ENCODE data around the gene PSAT1. TPM values are rescaled to one million over a fixed set of nuclear protein-coding genes. Genes with fewer than 3 reads are reported as not detected.
"Not testable (repeated sequence)": the region's sequence is repeated elsewhere in the genome, so short reads cannot be mapped to it uniquely, and the experiment has no call there.

Gene PSAT1
- total RNA-seq, result 0.42 TPM

DNA sequence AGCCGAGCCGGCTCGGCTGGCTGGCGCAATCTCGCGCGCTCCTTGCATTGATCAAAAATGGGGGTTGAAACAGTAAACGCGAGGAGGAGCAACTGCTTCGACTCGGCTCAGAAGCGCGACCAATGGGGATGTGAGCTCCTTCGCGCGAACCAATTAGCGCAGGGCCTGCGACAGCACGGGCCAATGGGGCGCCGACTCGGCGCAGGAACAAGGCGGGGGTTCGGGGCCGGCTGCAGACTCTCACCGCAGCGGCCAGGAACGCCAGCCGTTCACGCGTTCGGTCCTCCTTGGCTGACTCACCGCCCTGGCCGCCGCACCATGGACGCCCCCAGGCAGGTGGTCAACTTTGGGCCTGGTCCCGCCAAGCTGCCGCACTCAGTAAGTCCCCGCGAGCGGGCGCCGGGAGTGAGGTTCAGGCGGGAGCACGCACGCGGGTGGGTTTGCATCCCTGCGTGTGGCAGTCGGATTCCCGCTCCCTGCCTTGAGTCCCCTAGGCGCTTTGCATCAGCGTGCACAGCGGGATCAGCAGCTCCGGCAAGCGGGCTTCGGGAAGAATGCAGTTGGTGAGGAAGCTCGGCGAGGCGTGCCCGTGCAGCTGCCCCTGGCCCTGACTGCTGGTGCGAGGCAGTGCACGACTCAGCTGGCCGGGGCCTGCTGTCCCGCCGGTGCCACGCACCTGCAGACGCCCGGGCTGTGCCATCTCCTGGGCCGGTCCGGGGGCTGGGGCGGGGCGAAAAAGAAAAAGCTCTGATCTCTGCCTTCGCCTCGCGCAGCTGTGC lies at the start of gene PSAT1:
TSS of gene PSAT1 (plus strand) at position 233 of the 779 bp plus-strand sequence. CDS start at position 319, 86 bp downstream.
- Histone ChIP-seq H3K4me3 (ENCODE audit: low read length) (peak within 1 kb of the TSS; percentile 57), H3K27me3 (ENCODE audit: insufficient read depth, low read length) (peaks cover 17% of the 10 kb centered on the region), H3K9me3 (ENCODE audit: low read depth, low read length) (no peaks in the 10 kb centered on the region), H3K4me1 (ENCODE audit: insufficient read depth, low read length) (peaks cover 24% of the 10 kb centered on the region)

DNA sequence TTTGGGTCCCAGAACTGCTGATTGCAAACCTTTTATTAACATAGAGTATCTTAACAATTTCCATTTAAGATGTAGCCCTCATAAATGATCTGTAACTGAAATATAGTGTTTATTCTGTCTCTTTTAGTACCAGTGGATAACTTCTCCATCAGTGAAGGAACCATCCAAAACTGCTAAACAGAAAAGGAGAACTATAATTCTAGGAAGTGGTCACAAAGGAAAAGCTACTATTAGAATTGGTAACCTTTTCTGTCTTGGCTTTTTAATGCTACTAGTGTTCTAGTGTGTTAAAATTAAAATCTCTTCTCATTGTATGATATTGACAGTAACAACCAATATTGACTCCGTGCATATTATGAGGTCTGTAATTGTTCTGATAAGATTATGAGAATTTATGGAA lies 48.3 kb upstream of the PSAT1 start:
- H3K4me3 ChIP-seq (ENCODE audit: low read length), result no peak overlapping the region
- H3K9me3 ChIP-seq (ENCODE audit: low read depth, low read length), result no peaks in the 10 kb centered on the region
- no peaks in the 10 kb centered on the region for H3K27me3 ChIP-seq (ENCODE audit: insufficient read depth, low read length)
- H3K4me1 ChIP-seq (ENCODE audit: insufficient read depth, low read length), result no peaks in the 10 kb centered on the region

DNA sequence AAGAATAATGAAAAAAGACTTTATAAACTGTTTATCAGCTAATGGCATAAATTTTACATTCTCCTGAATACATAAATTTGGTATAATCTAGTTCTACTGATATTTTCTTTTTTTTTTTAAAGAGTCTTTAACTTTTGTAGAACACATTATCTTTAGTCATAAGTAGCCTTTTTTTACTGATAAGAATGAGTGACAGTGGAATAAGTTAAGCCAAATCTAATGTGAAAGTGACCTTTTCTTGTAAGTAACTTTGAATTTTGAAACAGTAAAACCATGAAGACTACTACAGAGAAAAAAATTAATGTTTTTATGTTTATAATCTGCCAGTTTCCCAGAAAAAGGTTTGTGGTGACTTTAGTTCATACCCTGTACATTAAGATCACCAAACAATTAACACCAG lies 47.4 kb upstream of the PSAT1 start:
- H3K27me3 ChIP-seq (ENCODE audit: insufficient read depth, low read length), result no peaks in the 10 kb centered on the region
- H3K4me3 ChIP-seq (ENCODE audit: low read length), result no peak overlapping the region
- no peaks in the 10 kb centered on the region for H3K9me3 ChIP-seq (ENCODE audit: low read depth, low read length)
- no peaks in the 10 kb centered on the region for H3K4me1 ChIP-seq (ENCODE audit: insufficient read depth, low read length)

DNA sequence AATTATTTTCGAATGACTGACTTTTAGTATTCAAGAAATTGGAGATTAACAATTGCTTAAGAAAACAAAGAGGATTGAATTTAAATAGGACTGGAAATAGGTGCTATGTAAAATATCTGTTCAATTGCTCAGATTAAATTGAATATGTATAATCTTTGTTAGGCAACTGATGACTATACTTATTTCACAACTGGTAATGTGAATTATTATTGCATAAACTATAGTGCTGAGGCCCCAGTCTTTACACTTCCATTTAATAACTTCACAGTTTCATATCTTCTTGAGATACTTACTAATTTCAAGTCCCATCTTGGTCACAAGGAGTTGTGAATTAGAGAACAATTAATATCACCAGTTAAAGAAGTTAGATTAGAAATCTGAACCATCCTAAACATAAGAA lies 44.3 kb upstream of the PSAT1 start:
- Histone ChIP-seq H3K9me3 (ENCODE audit: low read depth, low read length) (no peaks in the 10 kb centered on the region), H3K4me1 (ENCODE audit: insufficient read depth, low read length) (no peaks in the 10 kb centered on the region), H3K27me3 (ENCODE audit: insufficient read depth, low read length) (no peaks in the 10 kb centered on the region), H3K4me3 (ENCODE audit: low read length) (no peak overlapping the region)

DNA sequence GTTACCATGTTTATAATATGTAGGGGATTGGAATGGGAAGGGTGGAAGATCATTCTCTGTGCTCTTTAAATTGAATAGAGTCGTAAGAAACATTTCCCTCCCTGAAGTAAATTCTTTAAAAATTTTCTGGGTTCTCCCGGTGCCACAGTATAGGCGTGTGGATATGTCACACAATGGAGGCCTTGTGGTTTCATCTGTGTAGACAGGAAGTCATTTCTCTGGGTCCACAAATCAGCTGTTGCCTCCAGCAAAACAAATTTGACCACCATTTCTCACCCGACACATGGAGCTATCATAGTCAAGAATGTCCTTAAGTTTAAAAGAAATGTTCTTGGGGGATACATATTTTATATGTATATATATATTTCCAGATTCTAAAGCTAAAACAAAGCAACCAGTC lies 43.6 kb upstream of the PSAT1 start:
- Histone ChIP-seq H3K4me3 (ENCODE audit: low read length) (no peak overlapping the region), H3K9me3 (ENCODE audit: low read depth, low read length) (no peaks in the 10 kb centered on the region), H3K4me1 (ENCODE audit: insufficient read depth, low read length) (no peaks in the 10 kb centered on the region), H3K27me3 (ENCODE audit: insufficient read depth, low read length) (no peaks in the 10 kb centered on the region)

DNA sequence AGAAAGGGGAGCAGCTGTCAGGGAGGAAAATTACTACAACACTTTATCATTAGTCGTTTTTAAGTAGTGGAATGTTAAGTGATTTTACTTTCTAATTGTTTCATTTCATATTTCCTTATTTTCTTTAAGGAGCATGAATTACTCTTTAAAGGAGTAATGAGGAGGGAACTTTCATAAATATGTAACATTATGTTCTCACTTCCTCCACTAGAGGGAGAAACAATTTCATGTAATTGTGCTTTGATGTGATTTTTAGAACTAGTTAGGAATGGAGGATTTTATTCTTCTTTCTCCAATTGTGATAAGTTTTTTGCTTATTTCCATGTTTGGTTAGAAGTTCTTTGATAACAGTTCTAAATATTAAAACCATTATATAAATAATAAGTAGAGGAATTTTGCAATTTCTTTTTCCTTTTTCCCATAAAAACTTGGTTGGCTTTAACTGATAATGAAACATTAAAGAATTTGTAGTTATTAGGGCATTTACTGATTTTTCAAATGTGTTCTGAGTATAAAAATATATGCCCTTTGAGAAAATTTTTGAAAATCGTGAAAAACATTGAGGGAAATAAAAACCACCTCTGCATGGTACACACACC lies 35.4 kb upstream of the PSAT1 start:
- no peak overlapping the region for H3K4me3 ChIP-seq (ENCODE audit: low read length)
- no peaks in the 10 kb centered on the region for H3K9me3 ChIP-seq (ENCODE audit: low read depth, low read length)
- H3K27me3 ChIP-seq (ENCODE audit: insufficient read depth, low read length), result no peaks in the 10 kb centered on the region
- no peaks in the 10 kb centered on the region for H3K4me1 ChIP-seq (ENCODE audit: insufficient read depth, low read length)

DNA sequence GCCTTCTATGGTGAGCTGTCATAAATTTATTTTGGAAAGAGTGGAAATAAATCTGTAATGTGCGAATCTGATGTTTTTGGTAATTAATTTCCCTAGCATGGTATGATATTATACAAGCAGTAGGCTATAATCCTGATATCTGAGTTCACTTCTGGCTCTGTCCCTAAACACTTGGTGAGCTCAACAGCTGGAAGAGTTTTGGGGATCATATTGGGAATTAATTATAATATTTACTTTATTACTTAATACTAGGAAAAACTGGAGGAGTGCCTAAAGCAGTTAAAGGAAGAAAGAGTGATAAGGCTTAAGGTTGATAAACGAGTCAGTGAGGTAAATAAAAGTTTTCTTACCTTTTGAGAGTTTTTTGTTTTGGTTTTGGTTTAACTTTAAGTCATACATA lies 34.3 kb upstream of the PSAT1 start:
- H3K27me3 ChIP-seq (ENCODE audit: insufficient read depth, low read length), result no peaks in the 10 kb centered on the region

DNA sequence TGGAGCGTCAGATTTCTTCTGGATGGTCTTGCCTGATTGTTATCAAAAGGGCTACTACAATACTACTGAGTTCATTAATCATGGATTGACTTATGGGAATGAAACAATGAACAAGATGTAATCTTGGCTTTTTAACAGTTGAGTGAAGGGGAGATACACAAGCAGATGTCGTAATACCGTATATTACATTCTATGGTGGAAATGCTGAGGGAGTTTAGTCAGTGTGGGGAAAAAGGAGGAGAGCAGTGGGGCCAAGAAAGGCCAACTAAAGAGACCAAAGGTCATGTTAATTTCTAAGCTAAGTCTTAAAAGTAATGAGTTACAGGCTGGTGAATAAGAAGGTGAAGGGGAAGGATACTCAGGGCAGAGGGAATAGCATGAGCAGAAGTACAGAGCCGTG lies 29.0 kb upstream of the PSAT1 start:
- no peaks in the 10 kb centered on the region for H3K9me3 ChIP-seq (ENCODE audit: low read depth, low read length)
- H3K4me3 ChIP-seq (ENCODE audit: low read length), result no peak overlapping the region
- H3K4me1 ChIP-seq (ENCODE audit: insufficient read depth, low read length), result no peaks in the 10 kb centered on the region
- no peaks in the 10 kb centered on the region for H3K27me3 ChIP-seq (ENCODE audit: insufficient read depth, low read length)

More for the DNA sequence above, 34.3 kb upstream of the PSAT1 start:
- Histone ChIP-seq H3K9me3 (ENCODE audit: low read depth, low read length) (no peaks in the 10 kb centered on the region), H3K4me3 (ENCODE audit: low read length) (no peak overlapping the region), H3K4me1 (ENCODE audit: insufficient read depth, low read length) (no peaks in the 10 kb centered on the region)

DNA sequence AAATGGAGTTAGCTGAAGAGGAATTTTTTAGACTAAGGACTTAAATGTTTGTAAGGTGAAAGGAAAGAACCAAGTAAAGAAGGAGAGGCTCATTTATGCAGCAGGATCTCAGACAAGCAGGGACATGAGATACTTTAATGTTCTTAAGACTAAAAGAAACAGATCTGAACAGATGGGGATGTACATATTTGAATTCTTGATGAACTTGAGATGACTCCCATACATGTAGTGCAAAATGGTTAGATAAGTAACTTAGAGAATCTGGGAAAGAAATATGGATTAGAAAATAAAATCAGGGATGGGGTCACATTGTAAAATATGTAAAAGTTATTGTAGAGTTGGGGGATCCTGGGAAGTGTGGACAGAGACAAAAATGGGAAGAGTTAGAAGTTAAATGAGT lies 27.1 kb upstream of the PSAT1 start:
- Histone ChIP-seq H3K27me3 (ENCODE audit: insufficient read depth, low read length) (no peaks in the 10 kb centered on the region), H3K4me1 (ENCODE audit: insufficient read depth, low read length) (no peaks in the 10 kb centered on the region), H3K9me3 (ENCODE audit: low read depth, low read length) (no peaks in the 10 kb centered on the region), H3K4me3 (ENCODE audit: low read length) (no peak overlapping the region)

DNA sequence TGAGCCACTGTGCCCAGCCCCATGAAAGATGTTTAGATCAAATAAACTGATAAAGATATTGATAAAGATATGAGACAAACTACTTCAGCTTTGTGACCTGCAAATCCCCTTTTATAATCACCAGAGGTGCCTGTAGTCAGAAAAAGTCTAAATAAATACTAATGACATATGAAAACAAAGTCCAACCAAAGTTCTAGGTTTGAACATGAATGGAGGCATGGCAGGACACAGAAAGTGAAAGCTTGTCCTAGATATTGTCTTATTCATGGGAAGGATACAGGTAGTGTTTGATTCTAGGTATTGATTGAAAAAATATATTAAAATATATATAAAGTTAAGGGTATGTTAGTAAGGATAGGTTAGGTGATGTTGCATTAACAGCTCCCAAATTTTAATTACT lies 24.6 kb upstream of the PSAT1 start:
- Histone ChIP-seq H3K4me1 (ENCODE audit: insufficient read depth, low read length) (no peaks in the 10 kb centered on the region), H3K27me3 (ENCODE audit: insufficient read depth, low read length) (no peaks in the 10 kb centered on the region), H3K4me3 (ENCODE audit: low read length) (no peak overlapping the region), H3K9me3 (ENCODE audit: low read depth, low read length) (no peaks in the 10 kb centered on the region)

DNA sequence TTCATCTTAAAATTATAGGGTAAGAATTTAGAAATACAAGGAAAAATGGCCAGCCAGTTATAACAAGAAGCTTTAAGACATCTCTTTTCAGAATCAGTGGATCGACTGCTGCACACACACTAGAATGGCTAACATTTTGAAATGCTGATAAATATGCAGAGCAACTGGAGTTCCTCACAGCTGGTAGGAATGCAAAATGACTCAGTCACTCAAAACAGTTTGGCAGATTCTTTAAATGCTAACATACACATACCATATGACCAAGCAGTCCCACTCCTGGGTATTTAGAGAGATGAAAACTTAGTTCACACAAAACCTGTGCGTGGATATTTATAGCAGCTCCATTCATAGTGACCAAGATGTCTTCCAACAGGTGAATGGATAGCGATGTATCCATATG lies 23.2 kb upstream of the PSAT1 start:
- no peak overlapping the region for H3K4me3 ChIP-seq (ENCODE audit: low read length)
- H3K9me3 ChIP-seq (ENCODE audit: low read depth, low read length), result no peaks in the 10 kb centered on the region
- H3K27me3 ChIP-seq (ENCODE audit: insufficient read depth, low read length), result no peaks in the 10 kb centered on the region
- no peaks in the 10 kb centered on the region for H3K4me1 ChIP-seq (ENCODE audit: insufficient read depth, low read length)

DNA sequence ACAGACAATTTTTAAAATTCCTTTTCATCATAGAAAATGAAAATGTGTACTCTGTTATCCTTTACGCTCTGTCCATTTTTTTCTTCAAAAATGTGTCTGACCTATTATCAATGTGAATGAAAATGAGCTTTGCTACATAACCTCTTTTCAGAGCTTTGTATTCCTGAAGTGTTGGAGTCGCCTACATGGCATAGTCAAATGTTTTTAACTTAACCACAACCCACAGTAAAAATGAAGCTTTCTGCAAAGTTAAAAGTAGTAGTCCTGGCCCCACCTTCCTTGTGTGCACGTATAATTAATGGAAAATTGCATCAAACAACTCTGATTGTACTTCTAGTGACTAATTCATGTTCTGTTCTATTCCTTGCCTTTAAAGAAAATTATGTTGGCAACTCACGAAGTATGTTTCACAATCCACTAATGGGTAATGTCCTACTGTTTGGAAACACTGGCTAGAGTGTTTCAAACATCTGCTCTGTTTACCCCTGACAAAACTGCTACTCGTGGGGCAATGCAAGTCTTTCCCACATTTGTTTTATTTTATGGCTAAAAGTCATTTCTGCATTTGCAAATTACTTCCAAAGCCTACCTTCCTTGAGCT lies 18.6 kb upstream of the PSAT1 start:
- H3K27me3 ChIP-seq (ENCODE audit: insufficient read depth, low read length), result no peaks in the 10 kb centered on the region
- H3K4me1 ChIP-seq (ENCODE audit: insufficient read depth, low read length), result no peaks in the 10 kb centered on the region
- H3K9me3 ChIP-seq (ENCODE audit: low read depth, low read length), result no peaks in the 10 kb centered on the region
- H3K4me3 ChIP-seq (ENCODE audit: low read length), result no peak overlapping the region

DNA sequence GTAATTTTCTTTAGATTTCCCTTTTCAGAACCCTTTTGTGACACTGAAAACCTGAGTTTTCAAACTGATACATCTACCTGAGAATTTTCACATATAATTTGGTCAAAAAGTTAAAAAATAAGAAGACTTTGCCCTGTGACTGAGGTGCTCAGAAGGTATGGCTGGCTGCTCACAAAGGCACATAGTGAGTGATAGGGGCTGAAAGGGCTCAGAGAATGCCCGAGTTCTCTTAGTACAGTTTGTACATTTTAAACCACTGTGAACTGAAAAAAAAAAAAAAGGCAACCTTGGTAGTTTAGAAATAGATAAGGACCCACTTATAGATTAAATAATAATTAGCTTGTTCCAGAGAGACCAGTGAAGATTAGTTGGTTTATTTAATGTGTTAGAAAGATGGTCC lies 18.1 kb upstream of the PSAT1 start:
- no peak overlapping the region for H3K4me3 ChIP-seq (ENCODE audit: low read length)
- H3K9me3 ChIP-seq (ENCODE audit: low read depth, low read length), result no peaks in the 10 kb centered on the region
- no peaks in the 10 kb centered on the region for H3K4me1 ChIP-seq (ENCODE audit: insufficient read depth, low read length)
- no peaks in the 10 kb centered on the region for H3K27me3 ChIP-seq (ENCODE audit: insufficient read depth, low read length)

DNA sequence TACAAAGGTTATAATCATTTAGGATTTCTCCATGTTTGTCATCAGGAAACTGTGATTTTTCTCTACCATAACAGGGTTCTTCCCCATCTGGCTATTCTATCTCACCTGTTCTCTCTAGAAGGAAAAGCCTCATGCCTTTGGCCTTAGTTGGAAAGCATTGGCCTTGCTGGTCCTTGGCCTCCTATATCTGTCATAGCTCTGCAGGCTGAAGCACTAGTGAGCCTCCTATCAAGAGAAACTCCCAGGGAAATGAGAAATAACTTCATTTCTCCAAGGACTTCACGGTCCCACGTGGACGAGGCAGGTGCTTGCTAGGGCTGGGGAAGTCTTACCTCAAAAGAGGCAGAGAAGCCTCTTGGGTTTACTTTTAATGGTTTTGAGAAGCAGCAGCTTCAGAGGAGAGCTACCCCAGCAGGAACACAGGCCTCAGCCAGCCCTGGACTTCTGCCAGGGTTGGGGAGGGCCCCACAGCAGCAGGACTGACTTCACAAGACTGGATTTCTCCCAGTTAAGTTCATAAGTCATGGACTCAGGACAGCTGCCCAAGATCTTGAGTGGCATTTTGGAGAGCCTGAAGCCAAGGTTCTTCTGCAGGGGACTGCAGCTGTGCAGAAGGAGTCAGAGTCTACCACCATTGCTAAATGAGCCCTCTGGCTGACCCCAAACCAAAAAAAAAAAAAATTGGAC lies 15.8 kb upstream of the PSAT1 start:
- Histone ChIP-seq H3K4me3 (ENCODE audit: low read length) (no peak overlapping the region), H3K9me3 (ENCODE audit: low read depth, low read length) (no peaks in the 10 kb centered on the region), H3K4me1 (ENCODE audit: insufficient read depth, low read length) (no peaks in the 10 kb centered on the region), H3K27me3 (ENCODE audit: insufficient read depth, low read length) (no peaks in the 10 kb centered on the region)

DNA sequence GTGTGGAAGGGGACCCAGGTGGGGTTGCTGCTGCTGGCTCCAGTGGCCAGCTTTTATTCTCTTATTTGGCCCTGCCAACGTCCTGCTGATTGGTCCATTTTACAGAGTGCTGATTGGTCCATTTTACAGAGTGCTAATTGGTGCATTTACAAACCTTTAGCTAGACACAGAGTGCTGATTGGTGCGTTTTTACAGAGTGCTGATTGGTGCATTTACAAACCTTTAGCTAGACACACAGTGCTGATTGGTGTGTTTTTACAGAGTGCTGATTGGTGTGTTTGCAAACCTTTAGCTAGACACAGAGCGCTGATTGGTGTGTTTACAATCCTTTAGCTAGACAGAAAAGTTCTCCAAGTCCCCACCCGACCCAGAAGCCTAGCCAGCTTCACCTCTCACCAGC lies 12.7 kb upstream of the PSAT1 start:
- not testable (repeated sequence) for H3K4me3 ChIP-seq (ENCODE audit: low read length); H3K27me3 ChIP-seq (ENCODE audit: insufficient read depth, low read length); H3K4me1 ChIP-seq (ENCODE audit: insufficient read depth, low read length); H3K9me3 ChIP-seq (ENCODE audit: low read depth, low read length)

Measured in mononuclear cell (primary cell).